A673 (cell line): ENCODE measurements around the gene YIPF1. TPM values are rescaled to one million over a fixed set of nuclear protein-coding genes. Genes with fewer than 3 reads are reported as not detected.

Experiments used
- BruUV-seq: library from RNA; stranded (reverse); fragments of 400-500 nt; replicated peaks from 2 replicates; lab custom pipeline; 2021; lab: Mats Ljungman, UMichigan
- CTCF ChIA-PET: fragments of 300-600 bp; sonication (Branson Sonifier 250); formaldehyde crosslinking; loops from one replicate; lab custom pipeline; 2022; ENCODE audit warnings: antibody characterized with exemption; lab: Charles Lee
- POLR2A ChIA-PET: fragments of 300-600 bp; sonication (Branson Sonifier 250); formaldehyde crosslinking; loops from one replicate; lab custom pipeline; 2022; ENCODE audit warnings: antibody characterized with exemption; ENCODE audit not compliant: low non-redundant PET; lab: Charles Lee
- DNase-seq: peaks from one replicate; pipeline ENCODE4 v3.0.0-alpha.2; 2015; ENCODE audit warnings: low spot score
- H3K27ac ChIP-seq: fragments of 200-600 bp; sonication (generic); 2 replicates; pipeline ENCODE4 v1.5.1; 2016; ENCODE audit warnings: mixed run types, low read depth, mild to moderate bottlenecking, mixed read lengths, antibody characterized with exemption, low read length; ENCODE audit not compliant: poor library complexity, severe bottlenecking
- H3K27me3 ChIP-seq: fragments of 200-600 bp; sonication (generic); replicated peaks from 2 replicates; pipeline ENCODE4 v1.6.1; 2017; ENCODE audit warnings: mixed run types, low read depth, mild to moderate bottlenecking, mixed read lengths, antibody characterized with exemption, low read length; ENCODE audit not compliant: insufficient read depth, poor library complexity
- H3K36me3 ChIP-seq: fragments of 200-600 bp; sonication (generic); 2 replicates; pipeline ENCODE4 v1.6.1; 2016; ENCODE audit warnings: mixed run types, mild to moderate bottlenecking, mixed read lengths, antibody characterized with exemption, low read length; ENCODE audit not compliant: insufficient read depth, poor library complexity, severe bottlenecking
- H3K4me1 ChIP-seq: fragments of 200-600 bp; sonication (generic); 2 replicates; pipeline ENCODE4 v1.6.1; 2017; ENCODE audit warnings: mixed run types, mild to moderate bottlenecking, mixed read lengths, antibody characterized with exemption, low read length; ENCODE audit not compliant: insufficient read depth, poor library complexity, severe bottlenecking
- H3K4me3 ChIP-seq: fragments of 200-600 bp; sonication (generic); 2 replicates; pipeline ENCODE4 v1.5.1; 2016; ENCODE audit warnings: low read depth, mixed run types, mild to moderate bottlenecking, mixed read lengths, low read length; ENCODE audit not compliant: poor library complexity, severe bottlenecking
- H3K9me3 ChIP-seq: fragments of 200-600 bp; sonication (generic); 2 replicates; pipeline ENCODE4 v1.6.1; 2016; ENCODE audit warnings: mixed run types, low read depth, mild to moderate bottlenecking, mixed read lengths, antibody characterized with exemption, low read length; ENCODE audit not compliant: poor library complexity, severe bottlenecking
- CTCF ChIP-seq: fragments of 300-800, 200-600 bp; sonication (generic); conservative IDR thresholded peaks from 2 replicates; pipeline ENCODE4 v1.5.1; 2017; ENCODE audit warnings: low read depth, mild to moderate bottlenecking, antibody characterized with exemption, low read length, moderate library complexity, mixed read lengths
- EZH2 ChIP-seq: fragments of 200-600 bp; sonication (generic); IDR thresholded peaks from 2 replicates; pipeline ENCODE4 v1.6.1; 2017; ENCODE audit warnings: borderline replicate concordance, low read depth, mild to moderate bottlenecking, mixed read lengths, antibody characterized with exemption, low read length; ENCODE audit not compliant: poor library complexity, severe bottlenecking
- intact Hi-C: fragments of 100-400 bp; cut with micrococcal nuclease; formaldehyde crosslinking; loops from one replicate; pipeline ENCODE4 v1.10.0; 2022; ENCODE audit not compliant: unreplicated experiment
- total RNA-seq: library from RNA; stranded (reverse); gene quantifications from 2 replicates; pipeline ENCODE4 v1.2.3, GENCODE V29; 2021

The YIPF1 gene
- total RNA-seq, 1 experiment from 2014 or later, result 8.5 TPM

- Histone ChIP-seq H3K36me3 (no peaks in the 10 kb centered on the region), H3K4me1 (no peaks in the 10 kb centered on the region), H3K27ac (no peak overlapping the region), H3K27me3 (no peaks in the 10 kb centered on the region), H3K4me3 (no peak overlapping the region), H3K9me3 (no peaks in the 10 kb centered on the region)
- ChIA-PET CTCF (no interaction called here), POLR2A (no interaction called here)
- intact Hi-C loops, result no loop called here
- no TSS peak for BruUV-seq
- TF ChIP-seq CTCF (no peak), EZH2 (no peak)
- no peak for DNase-seq
Observed at GRCh38 chr1:53909946-53910345, 20.3 kb upstream of the YIPF1 start.

- Histone ChIP-seq H3K27me3 (no peaks in the 10 kb centered on the region), H3K36me3 (no peaks in the 10 kb centered on the region), H3K4me1 (no peaks in the 10 kb centered on the region), H3K4me3 (no peak overlapping the region), H3K27ac (no peak overlapping the region), H3K9me3 (no peaks in the 10 kb centered on the region)
- POLR2A ChIA-PET, result no interaction called here
- DNase-seq, result no peak
- TF ChIP-seq EZH2 (no peak), CTCF (no peak)
- intact Hi-C loops, result no loop called here
- CTCF ChIA-PET, result no interaction called here
- no TSS peak for BruUV-seq
Observed at GRCh38 chr1:53906121-53906520, 16.5 kb upstream of the YIPF1 start.

- Histone ChIP-seq H3K9me3 (no peaks in the 10 kb centered on the region), H3K4me3 (no peak overlapping the region), H3K4me1 (no peaks in the 10 kb centered on the region), H3K27me3 (no peaks in the 10 kb centered on the region), H3K27ac (no peak overlapping the region), H3K36me3 (no peaks in the 10 kb centered on the region)
- TF ChIP-seq CTCF (no peak), EZH2 (no peak)
- no peak for DNase-seq
- ChIA-PET POLR2A (no interaction called here), CTCF (no interaction called here)
- BruUV-seq, result no TSS peak
- intact Hi-C loops, result no loop called here
Observed at GRCh38 chr1:53905509-53905908, 15.9 kb upstream of the YIPF1 start.
